SK-N-SH treated with all-trans-retinoic acid at 6 μM for 48 hours (cell line): ENCODE data around the gene GLRX3.

Source experiments
- ATAC-seq: fragments of 200-7000 bp; cut with Tn5 transposase; 3 replicates; pipeline ENCODE4 v1.9.1; 2020; ENCODE audit warnings: mild to moderate bottlenecking, moderate library complexity
- ARNTL ChIP-seq: fragments of 450-650 bp; formaldehyde crosslinking; IDR thresholded peaks from 2 replicates; pipeline ENCODE4 v1.5.0; 2020; ENCODE audit warnings: low read depth, mild to moderate bottlenecking, moderate library complexity, borderline replicate concordance
- BACH2 ChIP-seq: fragments of 250-450 bp; sonication (Bioruptor Pico); IDR thresholded peaks from 2 replicates; pipeline ENCODE4 v1.9.0; 2021; ENCODE audit warnings: mild to moderate bottlenecking, borderline replicate concordance
- CSDC2 ChIP-seq: fragments of 250-450 bp; sonication (Bioruptor Pico); IDR thresholded peaks from 2 replicates; pipeline ENCODE4 v1.5.0; 2020; ENCODE audit warnings: mild to moderate bottlenecking, moderate library complexity
- ESRRG ChIP-seq: fragments of 250-450 bp; sonication (Bioruptor Pico); IDR thresholded peaks from 2 replicates; pipeline ENCODE4 v1.6.1; 2021; ENCODE audit warnings: mild to moderate bottlenecking
- GLIS3 ChIP-seq: fragments of 250-450 bp; sonication (Bioruptor Pico); IDR thresholded peaks from 2 replicates; pipeline ENCODE4 v1.5.0; 2020; ENCODE audit warnings: mild to moderate bottlenecking, moderate library complexity
- ISL1 ChIP-seq: fragments of 250-450 bp; sonication (Bioruptor Pico); IDR thresholded peaks from 2 replicates; pipeline ENCODE4 v2.1.2; 2022; ENCODE audit warnings: mild to moderate bottlenecking, moderate library complexity
- OSR1 ChIP-seq: fragments of 250-450 bp; sonication (Bioruptor Pico); IDR thresholded peaks from 2 replicates; pipeline ENCODE4 v1.8.0; 2022; ENCODE audit warnings: moderate library complexity, mild to moderate bottlenecking, inconsistent platforms
- PPARA ChIP-seq: fragments of 250-450 bp; sonication (Bioruptor Pico); IDR thresholded peaks from 2 replicates; pipeline ENCODE4 v1.5.0; 2020; ENCODE audit warnings: mild to moderate bottlenecking, borderline replicate concordance
- RARB ChIP-seq: fragments of 250-450 bp; sonication (Bioruptor Pico); IDR thresholded peaks from 2 replicates; pipeline ENCODE4 v1.8.0; 2021; ENCODE audit warnings: mild to moderate bottlenecking, moderate library complexity
- SNAI2 ChIP-seq: fragments of 250-450 bp; sonication (Bioruptor Pico); IDR thresholded peaks from 2 replicates; pipeline ENCODE4 v1.5.0; 2020; ENCODE audit warnings: mild to moderate bottlenecking, moderate library complexity
- TCF4 ChIP-seq: fragments of 250-450 bp; sonication (Bioruptor Pico); IDR thresholded peaks from 2 replicates; pipeline ENCODE4 v1.8.0; 2021; ENCODE audit warnings: mild to moderate bottlenecking, moderate library complexity, borderline replicate concordance
- TOX ChIP-seq: fragments of 250-450 bp; sonication (Bioruptor Pico); IDR thresholded peaks from 2 replicates; pipeline ENCODE4 v1.8.0; 2021; ENCODE audit warnings: mild to moderate bottlenecking, moderate library complexity, borderline replicate concordance
- ZC3H10 ChIP-seq: fragments of 250-450 bp; sonication (Bioruptor Pico); IDR thresholded peaks from 2 replicates; pipeline ENCODE4 v1.5.1; 2021; ENCODE audit warnings: mild to moderate bottlenecking, moderate library complexity
- ZFP3 ChIP-seq: fragments of 250-450 bp; sonication (Bioruptor Pico); IDR thresholded peaks from 2 replicates; pipeline ENCODE4 v1.5.0; 2020; ENCODE audit warnings: mild to moderate bottlenecking, moderate library complexity
- ZFP30 ChIP-seq: fragments of 450-650 bp; formaldehyde crosslinking; IDR thresholded peaks from 2 replicates; pipeline ENCODE4 v1.5.0; 2022; ENCODE audit warnings: mild to moderate bottlenecking, moderate library complexity
- ZNF565 ChIP-seq: fragments of 450-650 bp; formaldehyde crosslinking; conservative IDR thresholded peaks from 2 replicates; pipeline ENCODE4 v1.5.0; 2020; ENCODE audit warnings: low read depth, mild to moderate bottlenecking, moderate library complexity
- ZNF70 ChIP-seq: fragments of 450-650 bp; formaldehyde crosslinking; IDR thresholded peaks from 2 replicates; pipeline ENCODE4 v1.5.0; 2020; ENCODE audit warnings: mild to moderate bottlenecking, moderate library complexity
- ZNF8 ChIP-seq: fragments of 450-650 bp; formaldehyde crosslinking; IDR thresholded peaks from 2 replicates; pipeline ENCODE4 v1.5.0; 2020; ENCODE audit warnings: mild to moderate bottlenecking, moderate library complexity
- TF ChIP-seq, protein P1 (sequence below): fragments of 250-450 bp; sonication (Bioruptor Pico); IDR thresholded peaks from 2 replicates; pipeline ENCODE4 v1.5.1; 2021; ENCODE audit warnings: mild to moderate bottlenecking, moderate library complexity
- TF ChIP-seq, protein P2 (sequence below): fragments of 250-450 bp; sonication (Bioruptor Pico); IDR thresholded peaks from 2 replicates; pipeline ENCODE4 v1.8.0; 2020; ENCODE audit warnings: mild to moderate bottlenecking, moderate library complexity, borderline replicate concordance

The GLRX3 gene

DNA sequence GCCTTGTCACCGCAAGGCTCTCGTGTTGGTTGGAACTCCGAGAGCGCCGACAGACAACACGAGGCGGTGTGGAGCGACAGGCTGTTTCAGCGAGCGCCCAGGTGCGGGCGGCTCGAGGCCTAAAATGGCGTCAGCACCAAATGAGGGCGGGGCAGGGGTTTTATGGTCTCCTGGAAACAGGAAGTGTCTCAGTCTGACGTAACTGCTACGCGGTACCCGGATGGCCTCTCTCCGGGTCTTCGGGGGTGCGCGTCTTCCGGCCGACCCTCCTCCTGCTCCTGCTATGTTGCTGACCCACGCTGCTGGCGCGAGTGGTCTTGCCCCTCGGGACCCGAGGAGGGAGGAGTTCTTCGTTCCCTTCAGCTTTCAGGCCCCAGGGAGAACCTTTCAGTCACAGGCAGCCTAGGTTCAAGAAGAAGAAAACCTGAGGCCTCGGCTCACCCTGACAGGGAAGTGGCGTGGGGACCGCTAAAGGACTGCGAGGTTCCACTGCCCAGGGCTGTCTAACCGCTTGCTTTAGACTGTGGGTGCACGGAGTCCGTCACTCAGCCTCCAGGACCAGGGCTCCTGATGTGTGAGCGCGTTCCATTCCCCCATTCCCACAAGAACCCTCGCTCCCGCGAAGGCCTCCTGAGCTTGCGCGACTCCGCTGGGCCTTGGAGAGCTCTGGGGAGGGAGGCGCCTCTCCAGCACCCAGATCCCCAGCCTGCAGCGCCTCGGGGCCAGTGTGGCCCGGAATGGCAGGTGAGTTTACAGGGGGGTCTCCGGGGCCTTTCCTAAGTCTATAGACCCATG lies 77.3 kb downstream of the GLRX3 start:
- no peak for ATAC-seq
- TF ChIP-seq CSDC2 (CRISPR knock-in tag) (no peak), ZFP30 (CRISPR knock-in tag) (no peak), SNAI2 (CRISPR knock-in tag) (no peak), ZNF70 (CRISPR knock-in tag) (no peak), ZNF565 (no peak), TOX (no peak)
- TF ChIP-seq, protein P1, sequence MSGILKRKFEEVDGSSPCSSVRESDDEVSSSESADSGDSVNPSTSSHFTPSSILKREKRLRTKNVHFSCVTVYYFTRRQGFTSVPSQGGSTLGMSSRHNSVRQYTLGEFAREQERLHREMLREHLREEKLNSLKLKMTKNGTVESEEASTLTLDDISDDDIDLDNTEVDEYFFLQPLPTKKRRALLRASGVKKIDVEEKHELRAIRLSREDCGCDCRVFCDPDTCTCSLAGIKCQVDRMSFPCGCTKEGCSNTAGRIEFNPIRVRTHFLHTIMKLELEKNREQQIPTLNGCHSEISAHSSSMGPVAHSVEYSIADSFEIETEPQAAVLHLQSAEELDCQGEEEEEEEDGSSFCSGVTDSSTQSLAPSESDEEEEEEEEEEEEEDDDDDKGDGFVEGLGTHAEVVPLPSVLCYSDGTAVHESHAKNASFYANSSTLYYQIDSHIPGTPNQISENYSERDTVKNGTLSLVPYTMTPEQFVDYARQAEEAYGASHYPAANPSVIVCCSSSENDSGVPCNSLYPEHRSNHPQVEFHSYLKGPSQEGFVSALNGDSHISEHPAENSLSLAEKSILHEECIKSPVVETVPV, result no peak

GRCh38 chr10:130214431-130214830 lies 78.2 kb downstream of the GLRX3 start:
- ATAC-seq, result no peak
- no peak for TF ChIP-seq PPARA (CRISPR knock-in tag)

DNA sequence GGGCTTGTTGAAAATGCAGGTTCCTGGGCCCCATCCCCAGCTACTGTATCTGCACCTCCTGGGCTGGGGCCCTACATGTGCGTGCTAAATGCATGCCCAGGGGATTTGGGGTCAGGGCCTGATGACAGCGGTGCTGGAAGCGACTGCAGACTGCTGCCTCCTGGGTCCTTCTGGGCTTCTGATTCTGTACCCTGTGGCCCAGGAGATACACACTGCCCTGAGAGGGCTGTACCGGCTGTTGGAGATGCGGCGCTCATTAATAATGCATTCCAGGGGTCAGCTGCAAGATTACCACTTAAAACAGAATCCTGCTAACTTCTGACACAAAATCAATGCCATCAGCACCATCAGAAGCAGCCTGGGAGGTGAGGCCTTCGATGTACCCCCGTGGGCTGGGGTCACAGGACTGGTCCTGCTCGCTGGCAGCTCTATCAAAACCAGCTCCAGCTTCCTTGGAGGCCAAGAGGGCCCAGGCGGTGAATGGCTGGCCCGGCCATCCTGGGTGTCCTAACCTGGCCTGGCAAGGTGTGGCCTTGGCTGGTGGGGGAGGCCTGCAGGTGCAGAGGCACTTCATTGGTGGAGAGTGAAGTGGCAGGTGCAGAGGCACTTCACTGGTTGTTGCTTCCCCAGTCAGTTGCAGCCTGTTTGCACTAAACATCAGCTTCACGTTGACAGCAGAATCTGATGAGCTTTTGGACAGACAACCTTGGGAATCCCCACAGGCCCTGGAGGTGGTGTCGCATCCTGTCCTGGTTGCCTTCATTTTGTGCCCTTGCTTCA lies 79.2 kb downstream of the GLRX3 start:
- TF ChIP-seq CSDC2 (CRISPR knock-in tag) (no peak), ZC3H10 (CRISPR knock-in tag) (no peak), ISL1 (CRISPR knock-in tag) (no peak), PPARA (CRISPR knock-in tag) (no peak), ZNF70 (CRISPR knock-in tag) (no peak), TCF4 (CRISPR knock-in tag) (no peak)
- TF ChIP-seq, protein P2, sequence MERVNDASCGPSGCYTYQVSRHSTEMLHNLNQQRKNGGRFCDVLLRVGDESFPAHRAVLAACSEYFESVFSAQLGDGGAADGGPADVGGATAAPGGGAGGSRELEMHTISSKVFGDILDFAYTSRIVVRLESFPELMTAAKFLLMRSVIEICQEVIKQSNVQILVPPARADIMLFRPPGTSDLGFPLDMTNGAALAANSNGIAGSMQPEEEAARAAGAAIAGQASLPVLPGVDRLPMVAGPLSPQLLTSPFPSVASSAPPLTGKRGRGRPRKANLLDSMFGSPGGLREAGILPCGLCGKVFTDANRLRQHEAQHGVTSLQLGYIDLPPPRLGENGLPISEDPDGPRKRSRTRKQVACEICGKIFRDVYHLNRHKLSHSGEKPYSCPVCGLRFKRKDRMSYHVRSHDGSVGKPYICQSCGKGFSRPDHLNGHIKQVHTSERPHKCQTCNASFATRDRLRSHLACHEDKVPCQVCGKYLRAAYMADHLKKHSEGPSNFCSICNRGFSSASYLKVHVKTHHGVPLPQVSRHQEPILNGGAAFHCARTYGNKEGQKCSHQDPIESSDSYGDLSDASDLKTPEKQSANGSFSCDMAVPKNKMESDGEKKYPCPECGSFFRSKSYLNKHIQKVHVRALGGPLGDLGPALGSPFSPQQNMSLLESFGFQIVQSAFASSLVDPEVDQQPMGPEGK (CRISPR knock-in tag), result no peak

GRCh38 chr10:130215931-130216231 lies 79.7 kb downstream of the GLRX3 start:
- no peak for TF ChIP-seq CSDC2 (CRISPR knock-in tag)
- no peak for TF ChIP-seq SNAI2 (CRISPR knock-in tag)
- TF ChIP-seq ZNF565, result no peak
- TF ChIP-seq ZFP3 (CRISPR knock-in tag), result no peak
- TF ChIP-seq ZFP30 (CRISPR knock-in tag), result no peak
- no peak for TF ChIP-seq OSR1 (CRISPR knock-in tag)
- TF ChIP-seq ESRRG, result no peak
- no peak for TF ChIP-seq GLIS3 (CRISPR knock-in tag)
- no peak for TF ChIP-seq ZNF8 (CRISPR knock-in tag)
- TF ChIP-seq ARNTL (CRISPR knock-in tag), result no peak
- TF ChIP-seq ISL1 (CRISPR knock-in tag), result no peak
- TF ChIP-seq TCF4 (CRISPR knock-in tag), result no peak
- TF ChIP-seq RARB, result no peak
- TF ChIP-seq, protein P1, result no peak
- TF ChIP-seq BACH2 (CRISPR knock-in tag), result no peak
- TF ChIP-seq, protein P2 (CRISPR knock-in tag), result no peak
- ATAC-seq, result no peak

More for the DNA sequence above, 79.2 kb downstream of the GLRX3 start:
- no peak for ATAC-seq
